Measurements from ENCODE around the gene MOCOS.

DNA sequence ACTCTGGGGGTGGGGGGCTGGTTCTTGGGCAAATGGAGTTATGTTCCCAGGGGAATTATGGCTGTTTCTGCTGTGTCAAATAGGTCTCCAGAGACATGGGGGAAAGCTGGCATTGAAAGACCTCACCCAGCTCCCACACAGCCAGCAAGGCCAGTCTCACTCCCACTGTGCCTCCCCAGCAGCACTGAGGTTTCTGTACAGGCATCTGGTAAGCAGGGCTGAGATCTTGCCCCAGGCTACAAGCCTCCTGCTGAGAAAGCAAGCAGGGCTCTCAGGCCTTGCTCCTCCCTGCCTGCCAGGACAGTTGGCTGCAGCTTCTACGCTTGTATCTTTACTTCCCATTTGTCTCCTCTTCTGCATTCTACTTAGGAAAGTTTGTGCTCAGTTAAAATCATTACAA, 59.7 kb downstream of the MOCOS start:
- TF ChIP-seq, protein P1, sequence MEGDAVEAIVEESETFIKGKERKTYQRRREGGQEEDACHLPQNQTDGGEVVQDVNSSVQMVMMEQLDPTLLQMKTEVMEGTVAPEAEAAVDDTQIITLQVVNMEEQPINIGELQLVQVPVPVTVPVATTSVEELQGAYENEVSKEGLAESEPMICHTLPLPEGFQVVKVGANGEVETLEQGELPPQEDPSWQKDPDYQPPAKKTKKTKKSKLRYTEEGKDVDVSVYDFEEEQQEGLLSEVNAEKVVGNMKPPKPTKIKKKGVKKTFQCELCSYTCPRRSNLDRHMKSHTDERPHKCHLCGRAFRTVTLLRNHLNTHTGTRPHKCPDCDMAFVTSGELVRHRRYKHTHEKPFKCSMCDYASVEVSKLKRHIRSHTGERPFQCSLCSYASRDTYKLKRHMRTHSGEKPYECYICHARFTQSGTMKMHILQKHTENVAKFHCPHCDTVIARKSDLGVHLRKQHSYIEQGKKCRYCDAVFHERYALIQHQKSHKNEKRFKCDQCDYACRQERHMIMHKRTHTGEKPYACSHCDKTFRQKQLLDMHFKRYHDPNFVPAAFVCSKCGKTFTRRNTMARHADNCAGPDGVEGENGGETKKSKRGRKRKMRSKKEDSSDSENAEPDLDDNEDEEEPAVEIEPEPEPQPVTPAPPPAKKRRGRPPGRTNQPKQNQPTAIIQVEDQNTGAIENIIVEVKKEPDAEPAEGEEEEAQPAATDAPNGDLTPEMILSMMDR (IDR thresholded peaks at IDR 0.05) = no peak
- no peak for TF ChIP-seq EZH2 (IDR thresholded peaks at IDR 0.05; ENCODE audit: borderline replicate concordance, insufficient read depth, low read depth, low read length, poor library complexity, severe bottlenecking)
